Esophagus muscularis mucosa (tissue), 4 donors: ENCODE data around the gene CHIA. TPM values are rescaled to one million over a fixed set of nuclear protein-coding genes. Genes with fewer than 3 reads are reported as not detected.

Source experiments
- DNase-seq: peaks from one replicate; pipeline ENCODE4 v3.0.0-alpha.2; 2017; ENCODE audit errors: extremely low spot score
- H3K27ac ChIP-seq, 4 donors: fragments of 200-600 bp; sonication (generic); replicated peaks in 1 of 4; 1 replicate in 3 of 4; 2 replicates in 1 of 4; pipeline ENCODE4 v1.5.1; 2016 to 2019; ENCODE audit warnings: mild to moderate bottlenecking in 1 of 4
- H3K27me3 ChIP-seq, 4 donors: fragments of 200-600 bp; sonication (generic); one replicate each; pipeline versions ENCODE4 v1.5.1 to v1.6.0; 2016 to 2019
- H3K36me3 ChIP-seq, 4 donors: fragments of 200-600 bp; sonication (generic); one replicate each; pipeline ENCODE4 v1.5.1; 2016 to 2019
- H3K4me1 ChIP-seq, 4 donors: fragments of 200-600 bp; sonication (generic); one replicate each; pipeline ENCODE4 v1.5.1; 2016 to 2019
- H3K4me3 ChIP-seq, 4 donors: fragments of 200-600 bp; sonication (generic); 1 replicate in 2 of 4; 2 replicates in 2 of 4; pipeline ENCODE4 v1.5.1; 2016 to 2019; ENCODE audit warnings: mild to moderate bottlenecking in 4 of 4, moderate library complexity in 1 of 4
- H3K9me3 ChIP-seq, 4 donors: fragments of 200-600 bp; sonication (generic); 1 replicate in 3 of 4; 2 replicates in 1 of 4; pipeline ENCODE4 v1.5.1; 2016 to 2019
- CTCF ChIP-seq, 3 experiments: fragments of 200-600 bp in 2 of 3; fragments of 450-650 bp in 1 of 3; sonication (generic) in 2 of 3; IDR thresholded peaks; one replicate each; pipeline ENCODE4 v1.5.1; 2017 to 2019; ENCODE audit warnings: antibody characterized with exemption in 3 of 3, mild to moderate bottlenecking in 2 of 3, moderate library complexity in 1 of 3
- EP300 ChIP-seq: sonication (generic); formaldehyde crosslinking; IDR thresholded peaks from one replicate; pipeline ENCODE4 v1.6.1; 2017; ENCODE audit warnings: antibody characterized with exemption
- POLR2A ChIP-seq: fragments of 450-650 bp; IDR thresholded peaks from one replicate; pipeline ENCODE4 v1.6.1; 2017; ENCODE audit warnings: antibody characterized with exemption, moderate library complexity, mild to moderate bottlenecking, low read depth
- POLR2AphosphoS5 ChIP-seq, 2 donors: sonication (generic); formaldehyde crosslinking; IDR thresholded peaks; one replicate each; pipeline ENCODE4 v1.6.1; 2017; ENCODE audit warnings: antibody characterized with exemption in 2 of 2
- WGBS: methylation state at CpG from one replicate; pipeline ENCODE4 v1.1.5; 2018; 5-methylcytosine and 5-hydroxymethylcytosine counted together
- intact Hi-C: fragments of 100-400 bp; cut with DNase I; formaldehyde crosslinking; loops from one replicate; pipeline ENCODE4 v1.15.1; 2023
- total RNA-seq, 4 donors: library from RNA; depleted of rRNA; stranded (reverse); fragments of >200 nt; gene quantifications; one replicate each; pipeline versions ENCODE4 v1.1.0 to v1.2.1, GENCODE V29; 2016

The CHIA gene
- total RNA-seq, 4 donors from 2014 or later, result not detected

- intact Hi-C loops, result no loop called here
- Histone ChIP-seq H3K4me1 (no peaks in the 10 kb centered on the region), H3K36me3 (no peaks in the 10 kb centered on the region), H3K9me3 (peaks cover 0 to 4% (median 0%) of the 10 kb centered on the region in 4 donors), H3K4me3 (no peak overlapping the region), H3K27me3 (no peaks in the 10 kb centered on the region), H3K27ac (no peak overlapping the region)
- no peak for DNase-seq
- no peak for TF ChIP-seq POLR2AphosphoS5 (IDR thresholded peaks at IDR 0.05)
- TF ChIP-seq EP300, result no peak
- no peak for TF ChIP-seq POLR2A
- TF ChIP-seq CTCF (IDR thresholded peaks at IDR 0.05), result no peak
Measured at GRCh38 chr1:111280267-111280666, 10.4 kb upstream of the CHIA start.

DNA sequence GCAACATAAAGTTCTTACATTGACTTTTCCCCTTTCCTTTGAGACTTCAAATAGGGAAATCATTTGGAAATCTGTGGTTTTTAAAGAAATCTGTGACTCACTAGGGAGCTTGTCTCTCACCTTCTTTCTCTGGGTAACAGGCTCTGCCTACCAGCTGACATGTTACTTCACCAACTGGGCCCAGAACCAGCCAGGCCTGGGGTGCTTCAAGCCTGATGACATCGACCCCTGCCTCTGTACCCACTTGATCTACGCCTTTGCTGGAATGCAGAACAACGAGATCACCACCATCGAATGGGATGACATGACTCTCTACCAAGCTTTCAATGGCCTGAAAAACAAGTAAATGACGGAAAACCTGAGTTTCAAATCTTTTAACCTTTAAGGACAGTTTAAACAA is 9.2 kb upstream of the CHIA start:
- H3K9me3 ChIP-seq, result peaks cover 0 to 4% (median 0%) of the 10 kb centered on the region in 4 donors
- TF ChIP-seq POLR2AphosphoS5 (IDR thresholded peaks at IDR 0.05) (no peak), POLR2A (no peak), EP300 (no peak), CTCF (IDR thresholded peaks at IDR 0.05) (no peak)
- intact Hi-C loops, result no loop called here
- no peaks in the 10 kb centered on the region for H3K27me3 ChIP-seq
- no peak overlapping the region for H3K4me3 ChIP-seq
- no peak overlapping the region for H3K27ac ChIP-seq
- WGBS, result 74% methylated on average over 5 of the region's 5 CpGs
- H3K4me1 ChIP-seq, result no peaks in the 10 kb centered on the region
- DNase-seq, result no peak
- H3K36me3 ChIP-seq, result no peaks in the 10 kb centered on the region

DNA sequence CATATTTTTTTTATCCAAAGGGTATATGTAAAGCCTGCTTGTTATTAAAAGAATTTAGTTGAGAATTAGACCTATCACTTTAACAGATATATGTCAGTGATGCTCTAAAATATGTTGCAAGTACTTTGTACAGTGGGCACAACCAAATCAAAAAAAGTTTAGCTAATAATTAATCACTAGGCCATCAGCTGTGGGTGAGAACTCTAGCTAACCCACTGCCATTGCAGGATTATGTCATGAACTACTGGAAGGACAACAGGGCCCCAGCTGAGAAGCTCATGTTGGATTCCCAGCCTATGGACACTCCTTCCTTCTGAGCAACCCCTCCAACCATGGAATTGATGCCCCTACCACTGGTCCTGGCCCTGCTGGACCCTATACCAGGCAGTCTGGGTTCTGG is 6.8 kb upstream of the CHIA start:
- H3K36me3 ChIP-seq, result no peaks in the 10 kb centered on the region
- no peaks in the 10 kb centered on the region for H3K4me1 ChIP-seq
- H3K27ac ChIP-seq, result no peak overlapping the region
- H3K9me3 ChIP-seq, result no peaks in the 10 kb centered on the region
- H3K27me3 ChIP-seq, result no peaks in the 10 kb centered on the region
- intact Hi-C loops, result no loop called here
- H3K4me3 ChIP-seq, result no peak overlapping the region
- DNase-seq, result no peak
- TF ChIP-seq POLR2A, result no peak
- TF ChIP-seq POLR2AphosphoS5 (IDR thresholded peaks at IDR 0.05), result no peak
- no peak for TF ChIP-seq CTCF (IDR thresholded peaks at IDR 0.05)
- TF ChIP-seq EP300, result no peak

GRCh38 chr1:111285879-111286278 is 4.8 kb upstream of the CHIA start:
- Histone ChIP-seq H3K27me3 (no peaks in the 10 kb centered on the region), H3K36me3 (no peaks in the 10 kb centered on the region), H3K4me3 (no peak overlapping the region), H3K4me1 (no peaks in the 10 kb centered on the region), H3K27ac (no peak overlapping the region), H3K9me3 (no peaks in the 10 kb centered on the region)
- TF ChIP-seq POLR2A (no peak), CTCF (IDR thresholded peaks at IDR 0.05) (no peak), EP300 (no peak), POLR2AphosphoS5 (IDR thresholded peaks at IDR 0.05) (no peak)
- no peak for DNase-seq
- intact Hi-C loops, result no loop called here
- WGBS, result 56% methylated on average over 2 of the region's 2 CpGs

GRCh38 chr1:111286912-111287311 is 3.7 kb upstream of the CHIA start:
- Histone ChIP-seq H3K27ac (no peak overlapping the region), H3K4me1 (no peaks in the 10 kb centered on the region), H3K27me3 (no peaks in the 10 kb centered on the region), H3K36me3 (no peaks in the 10 kb centered on the region), H3K9me3 (no peaks in the 10 kb centered on the region), H3K4me3 (no peak overlapping the region)
- DNase-seq, result no peak
- TF ChIP-seq POLR2AphosphoS5 (IDR thresholded peaks at IDR 0.05), result no peak
- TF ChIP-seq CTCF (IDR thresholded peaks at IDR 0.05), result no peak
- no peak for TF ChIP-seq POLR2A
- TF ChIP-seq EP300, result no peak
- 0% methylated on average over 1 of the region's 1 CpG for WGBS
- intact Hi-C loops, result no loop called here
